Measurements from ENCODE around the gene GPS1.

GPS1 gene

GRCh38 chr17:82077617-82078358 lies 26.1 kb downstream of the GPS1 start:
- TF ChIP-seq CTCF (IDR thresholded peaks at IDR 0.05) = no peak
- Histone ChIP-seq H3K27me3 (no peaks in the 10 kb centered on the region), H3K27ac (no peak overlapping the region), H3K4me1 (no peaks in the 10 kb centered on the region), H3K4me3 (no peak overlapping the region), H3K36me3 (peaks cover 29 to 50% (median 47%) of the 10 kb centered on the region in 3 donors), H3K9me3 (no peaks in the 10 kb centered on the region)
- intact Hi-C loops (cut with DNase I; ENCODE audit: low total_unique reads) = no loop called here
- no peak for DNase-seq

- no peak for DNase-seq
- no peaks in the 10 kb centered on the region for H3K27me3 ChIP-seq
- peaks cover 36 to 57% (median 53%) of the 10 kb centered on the region in 3 donors for H3K36me3 ChIP-seq
- no peaks in the 10 kb centered on the region for H3K9me3 ChIP-seq
- intact Hi-C loops (cut with DNase I; ENCODE audit: low total_unique reads) = no loop called here
- H3K4me3 ChIP-seq = no peak overlapping the region
- no peaks in the 10 kb centered on the region for H3K4me1 ChIP-seq
- no peak for TF ChIP-seq CTCF (IDR thresholded peaks at IDR 0.05)
- H3K27ac ChIP-seq = no peak overlapping the region
Measured at GRCh38 chr17:82078433-82078832, 26.7 kb downstream of the GPS1 start.

DNA sequence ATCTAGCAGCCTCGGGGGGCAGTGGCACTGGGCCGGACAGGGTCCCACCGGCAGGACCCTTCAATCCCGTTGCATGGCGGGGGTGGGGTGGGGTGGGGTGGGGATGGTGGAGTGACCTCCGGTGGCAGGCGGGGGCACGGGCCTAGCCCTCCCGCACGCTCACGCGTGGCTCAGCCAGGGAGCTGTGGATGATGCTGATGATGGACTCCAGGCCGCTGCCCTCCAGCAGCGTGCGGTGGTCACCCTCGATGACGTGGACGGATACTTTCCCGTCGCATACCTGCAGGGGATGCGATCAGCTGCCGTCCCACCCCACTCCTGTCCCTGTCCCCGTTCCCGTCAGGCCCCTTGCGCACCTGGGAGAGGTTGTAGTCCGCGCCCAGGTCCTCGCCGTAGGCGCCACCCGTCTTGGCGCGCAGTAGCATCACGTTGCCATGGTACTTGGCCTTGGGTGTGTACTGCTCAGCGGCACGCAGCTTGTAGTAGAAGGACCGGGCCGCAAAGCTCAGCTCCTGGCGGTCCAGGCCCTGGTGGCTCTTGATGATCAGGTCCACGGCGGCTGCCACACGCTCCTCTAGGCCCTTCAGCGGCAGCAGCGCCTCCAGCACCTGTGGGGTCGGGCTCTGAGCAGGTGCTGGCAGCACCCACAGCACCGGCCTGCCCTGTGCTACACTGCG lies 27.4 kb downstream of the GPS1 start:
- intact Hi-C loops (cut with DNase I; ENCODE audit: low total_unique reads) = no loop called here
- peaks cover 43 to 64% (median 60%) of the 10 kb centered on the region in 3 donors for H3K36me3 ChIP-seq

DNA sequence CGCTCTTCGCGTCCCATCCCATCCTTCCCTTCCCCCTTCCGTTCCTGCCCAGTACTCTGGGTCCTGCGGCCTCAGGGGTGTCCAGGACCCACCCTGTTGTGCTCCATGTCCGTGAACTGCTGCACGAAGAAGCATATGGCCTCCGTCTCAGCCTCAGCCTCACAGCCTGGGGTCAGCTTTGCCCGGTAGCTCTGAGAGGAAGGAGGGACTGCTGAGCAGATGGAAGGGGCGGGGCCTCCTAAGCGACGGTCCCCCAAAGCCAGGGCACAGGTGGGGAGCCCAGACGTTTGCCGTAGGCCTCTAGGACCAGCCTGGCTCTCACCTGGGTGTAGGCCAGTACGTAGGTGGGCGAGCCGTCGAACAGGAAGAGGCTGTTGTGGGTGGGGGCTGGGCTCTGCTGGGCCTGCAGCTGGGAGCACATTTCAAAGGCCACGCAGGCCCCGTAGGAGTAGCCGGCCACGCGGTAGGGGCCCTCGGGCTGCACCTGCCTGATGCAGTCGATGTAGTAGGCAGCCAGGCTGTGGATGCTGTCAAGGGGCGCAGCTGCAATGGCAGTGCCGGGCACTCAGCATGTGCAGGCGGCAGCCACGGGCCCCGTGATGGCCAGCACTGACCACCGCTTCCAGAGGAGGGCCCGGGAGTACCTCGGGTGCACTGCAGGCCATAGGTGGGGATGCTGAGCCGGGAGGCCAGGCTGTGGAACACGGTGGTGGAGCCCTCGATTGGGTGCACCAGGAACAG lies 28.5 kb downstream of the GPS1 start:
- Histone ChIP-seq H3K27ac (no peak overlapping the region), H3K4me3 (no peak overlapping the region), H3K4me1 (no peaks in the 10 kb centered on the region), H3K36me3 (peaks cover 53 to 74% (median 71%) of the 10 kb centered on the region in 3 donors), H3K27me3 (no peaks in the 10 kb centered on the region), H3K9me3 (no peaks in the 10 kb centered on the region)
- intact Hi-C loops (cut with DNase I; ENCODE audit: low total_unique reads) = no loop called here
- no peak for TF ChIP-seq CTCF (IDR thresholded peaks at IDR 0.05)
- no peak for DNase-seq

More for the DNA sequence above, 27.4 kb downstream of the GPS1 start:
- Histone ChIP-seq H3K27ac (no peak overlapping the region), H3K27me3 (no peaks in the 10 kb centered on the region), H3K4me1 (no peaks in the 10 kb centered on the region), H3K9me3 (no peaks in the 10 kb centered on the region), H3K4me3 (no peak overlapping the region)
- no peak for TF ChIP-seq CTCF (IDR thresholded peaks at IDR 0.05)
- no peak for DNase-seq

GRCh38 chr17:82080789-82081464 lies 29.2 kb downstream of the GPS1 start:
- no peaks in the 10 kb centered on the region for H3K27me3 ChIP-seq
- intact Hi-C loops (cut with DNase I; ENCODE audit: low total_unique reads) = no loop called here
- no peak overlapping the region for H3K4me3 ChIP-seq
- no peak for DNase-seq
- H3K27ac ChIP-seq = no peak overlapping the region
- no peaks in the 10 kb centered on the region for H3K9me3 ChIP-seq
- peaks cover 60 to 82% (median 78%) of the 10 kb centered on the region in 3 donors for H3K36me3 ChIP-seq
- no peak for TF ChIP-seq CTCF (IDR thresholded peaks at IDR 0.05)
- no peaks in the 10 kb centered on the region for H3K4me1 ChIP-seq

All from tibial artery (tissue), 4 donors.